ENCODE results near the gene BUB1. TPM values are rescaled to one million over a fixed set of nuclear protein-coding genes. Genes with fewer than 3 reads are reported as not detected.
"Not testable (repeated sequence)": the region's sequence is repeated elsewhere in the genome, so short reads cannot be mapped to it uniquely, and the experiment has no call there.

Gene BUB1
- total RNA-seq, 1 donor: 4.7 TPM

GRCh38 chr2:110608788-110609502 lies 68.9 kb downstream of the BUB1 start:
- not testable (repeated sequence) for H2AFZ ChIP-seq (ENCODE audit: low read length); H3K36me3 ChIP-seq (ENCODE audit: insufficient read depth, low read length); H3K4me1 ChIP-seq (ENCODE audit: insufficient read depth, low read length); H3K27ac ChIP-seq (ENCODE audit: low read depth, low read length); DNase-seq (ENCODE audit: insufficient read length, low spot score, missing footprints); H3K27me3 ChIP-seq (ENCODE audit: insufficient read depth, low read length); H3K4me2 ChIP-seq (ENCODE audit: insufficient read depth, low read length); H3K79me2 ChIP-seq (ENCODE audit: insufficient read depth, low read length); H3K9me3 ChIP-seq (ENCODE audit: low read depth, low read length); H3K4me3 ChIP-seq (ENCODE audit: insufficient read depth, low read length); H4K20me1 ChIP-seq (ENCODE audit: insufficient read depth, low read length)

- not testable (repeated sequence) for H3K4me2 ChIP-seq (ENCODE audit: insufficient read depth, low read length); H3K79me2 ChIP-seq (ENCODE audit: insufficient read depth, low read length); H3K4me3 ChIP-seq (ENCODE audit: insufficient read depth, low read length); H3K27me3 ChIP-seq (ENCODE audit: insufficient read depth, low read length); H4K20me1 ChIP-seq (ENCODE audit: insufficient read depth, low read length); H3K27ac ChIP-seq (ENCODE audit: low read depth, low read length); H2AFZ ChIP-seq (ENCODE audit: low read length); DNase-seq (ENCODE audit: insufficient read length, low spot score, missing footprints); H3K4me1 ChIP-seq (ENCODE audit: insufficient read depth, low read length); H3K36me3 ChIP-seq (ENCODE audit: insufficient read depth, low read length); H3K9me3 ChIP-seq (ENCODE audit: low read depth, low read length)
Observed at GRCh38 chr2:110605057-110605456, 72.8 kb downstream of the BUB1 start.

- H3K9me3 ChIP-seq (ENCODE audit: low read depth, low read length); H3K36me3 ChIP-seq (ENCODE audit: insufficient read depth, low read length); H3K79me2 ChIP-seq (ENCODE audit: insufficient read depth, low read length); DNase-seq (ENCODE audit: insufficient read length, low spot score, missing footprints); H4K20me1 ChIP-seq (ENCODE audit: insufficient read depth, low read length); H3K27ac ChIP-seq (ENCODE audit: low read depth, low read length); H3K27me3 ChIP-seq (ENCODE audit: insufficient read depth, low read length); H3K4me1 ChIP-seq (ENCODE audit: insufficient read depth, low read length); H2AFZ ChIP-seq (ENCODE audit: low read length); H3K4me3 ChIP-seq (ENCODE audit: insufficient read depth, low read length); H3K4me2 ChIP-seq (ENCODE audit: insufficient read depth, low read length): not testable (repeated sequence)
Observed at GRCh38 chr2:110603917-110604591, 73.8 kb downstream of the BUB1 start.

- not testable (repeated sequence) for H3K4me2 ChIP-seq (ENCODE audit: insufficient read depth, low read length); H3K4me3 ChIP-seq (ENCODE audit: insufficient read depth, low read length); H3K79me2 ChIP-seq (ENCODE audit: insufficient read depth, low read length); DNase-seq (ENCODE audit: insufficient read length, low spot score, missing footprints); H2AFZ ChIP-seq (ENCODE audit: low read length); H3K27me3 ChIP-seq (ENCODE audit: insufficient read depth, low read length); H3K36me3 ChIP-seq (ENCODE audit: insufficient read depth, low read length); H3K27ac ChIP-seq (ENCODE audit: low read depth, low read length); H3K9me3 ChIP-seq (ENCODE audit: low read depth, low read length); H3K4me1 ChIP-seq (ENCODE audit: insufficient read depth, low read length); H4K20me1 ChIP-seq (ENCODE audit: insufficient read depth, low read length)
Observed at GRCh38 chr2:110602139-110602538, 75.7 kb downstream of the BUB1 start.

GRCh38 chr2:110591973-110592372 lies 85.9 kb downstream of the BUB1 start:
- H3K9me3 ChIP-seq (ENCODE audit: low read depth, low read length); H3K4me1 ChIP-seq (ENCODE audit: insufficient read depth, low read length); H2AFZ ChIP-seq (ENCODE audit: low read length); DNase-seq (ENCODE audit: insufficient read length, low spot score, missing footprints); H3K36me3 ChIP-seq (ENCODE audit: insufficient read depth, low read length); H3K79me2 ChIP-seq (ENCODE audit: insufficient read depth, low read length); H3K27ac ChIP-seq (ENCODE audit: low read depth, low read length); H3K4me2 ChIP-seq (ENCODE audit: insufficient read depth, low read length); H4K20me1 ChIP-seq (ENCODE audit: insufficient read depth, low read length); H3K27me3 ChIP-seq (ENCODE audit: insufficient read depth, low read length); H3K4me3 ChIP-seq (ENCODE audit: insufficient read depth, low read length): not testable (repeated sequence)

- not testable (repeated sequence) for H3K27ac ChIP-seq (ENCODE audit: low read depth, low read length); H3K4me3 ChIP-seq (ENCODE audit: insufficient read depth, low read length); H4K20me1 ChIP-seq (ENCODE audit: insufficient read depth, low read length); H3K4me1 ChIP-seq (ENCODE audit: insufficient read depth, low read length); H3K27me3 ChIP-seq (ENCODE audit: insufficient read depth, low read length); H3K4me2 ChIP-seq (ENCODE audit: insufficient read depth, low read length); H3K79me2 ChIP-seq (ENCODE audit: insufficient read depth, low read length); H3K36me3 ChIP-seq (ENCODE audit: insufficient read depth, low read length); H3K9me3 ChIP-seq (ENCODE audit: low read depth, low read length); DNase-seq (ENCODE audit: insufficient read length, low spot score, missing footprints); H2AFZ ChIP-seq (ENCODE audit: low read length)
Observed at GRCh38 chr2:110589677-110590330, 88.1 kb downstream of the BUB1 start.

GRCh38 chr2:110588520-110588919 lies 89.3 kb downstream of the BUB1 start:
- DNase-seq (ENCODE audit: insufficient read length, low spot score, missing footprints); H3K4me1 ChIP-seq (ENCODE audit: insufficient read depth, low read length); H3K9me3 ChIP-seq (ENCODE audit: low read depth, low read length); H3K79me2 ChIP-seq (ENCODE audit: insufficient read depth, low read length); H4K20me1 ChIP-seq (ENCODE audit: insufficient read depth, low read length); H3K27me3 ChIP-seq (ENCODE audit: insufficient read depth, low read length); H3K36me3 ChIP-seq (ENCODE audit: insufficient read depth, low read length); H3K4me3 ChIP-seq (ENCODE audit: insufficient read depth, low read length); H3K27ac ChIP-seq (ENCODE audit: low read depth, low read length); H2AFZ ChIP-seq (ENCODE audit: low read length); H3K4me2 ChIP-seq (ENCODE audit: insufficient read depth, low read length): not testable (repeated sequence)

Measured in osteoblast (primary cell).